Left renal pelvis (tissue), 4 donors: ENCODE results near the gene MED1. TPM values are rescaled to one million over a fixed set of nuclear protein-coding genes. Genes with fewer than 3 reads are reported as not detected.
"Not testable (repeated sequence)": the region's sequence is repeated elsewhere in the genome, so short reads cannot be mapped to it uniquely, and the experiment has no call there.

Source experiments
- DNase-seq, 4 donors: peaks; one replicate each; pipeline ENCODE4 v3.0.0-alpha.2; 2013; ENCODE audit warnings: low read depth in 4 of 4, low spot score in 3 of 4
- polyA plus RNA-seq, 4 donors: library from polyadenylated mRNA; unstranded; fragments of 120-200 nt; gene quantifications; one replicate each; pipeline ENCODE4 v1.2.1, GENCODE V29; 2013; ENCODE audit not compliant: insufficient read length in 4 of 4

MED1 gene, protein sequence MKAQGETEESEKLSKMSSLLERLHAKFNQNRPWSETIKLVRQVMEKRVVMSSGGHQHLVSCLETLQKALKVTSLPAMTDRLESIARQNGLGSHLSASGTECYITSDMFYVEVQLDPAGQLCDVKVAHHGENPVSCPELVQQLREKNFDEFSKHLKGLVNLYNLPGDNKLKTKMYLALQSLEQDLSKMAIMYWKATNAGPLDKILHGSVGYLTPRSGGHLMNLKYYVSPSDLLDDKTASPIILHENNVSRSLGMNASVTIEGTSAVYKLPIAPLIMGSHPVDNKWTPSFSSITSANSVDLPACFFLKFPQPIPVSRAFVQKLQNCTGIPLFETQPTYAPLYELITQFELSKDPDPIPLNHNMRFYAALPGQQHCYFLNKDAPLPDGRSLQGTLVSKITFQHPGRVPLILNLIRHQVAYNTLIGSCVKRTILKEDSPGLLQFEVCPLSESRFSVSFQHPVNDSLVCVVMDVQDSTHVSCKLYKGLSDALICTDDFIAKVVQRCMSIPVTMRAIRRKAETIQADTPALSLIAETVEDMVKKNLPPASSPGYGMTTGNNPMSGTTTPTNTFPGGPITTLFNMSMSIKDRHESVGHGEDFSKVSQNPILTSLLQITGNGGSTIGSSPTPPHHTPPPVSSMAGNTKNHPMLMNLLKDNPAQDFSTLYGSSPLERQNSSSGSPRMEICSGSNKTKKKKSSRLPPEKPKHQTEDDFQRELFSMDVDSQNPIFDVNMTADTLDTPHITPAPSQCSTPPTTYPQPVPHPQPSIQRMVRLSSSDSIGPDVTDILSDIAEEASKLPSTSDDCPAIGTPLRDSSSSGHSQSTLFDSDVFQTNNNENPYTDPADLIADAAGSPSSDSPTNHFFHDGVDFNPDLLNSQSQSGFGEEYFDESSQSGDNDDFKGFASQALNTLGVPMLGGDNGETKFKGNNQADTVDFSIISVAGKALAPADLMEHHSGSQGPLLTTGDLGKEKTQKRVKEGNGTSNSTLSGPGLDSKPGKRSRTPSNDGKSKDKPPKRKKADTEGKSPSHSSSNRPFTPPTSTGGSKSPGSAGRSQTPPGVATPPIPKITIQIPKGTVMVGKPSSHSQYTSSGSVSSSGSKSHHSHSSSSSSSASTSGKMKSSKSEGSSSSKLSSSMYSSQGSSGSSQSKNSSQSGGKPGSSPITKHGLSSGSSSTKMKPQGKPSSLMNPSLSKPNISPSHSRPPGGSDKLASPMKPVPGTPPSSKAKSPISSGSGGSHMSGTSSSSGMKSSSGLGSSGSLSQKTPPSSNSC (N-terminal part only)
- polyA plus RNA-seq, result 10 to 100 TPM; 48.9 to 58.7 (median 52.4) TPM

GRCh38 chr17:39450847-39451581 lies at the start of gene MED1:
TSS of gene MED1 (minus strand) at chr17:39451263. CDS start at chr17:39451062, 201 bp downstream.
- DNase-seq, result peak; percentile 94 to 99 (median 98)

DNA sequence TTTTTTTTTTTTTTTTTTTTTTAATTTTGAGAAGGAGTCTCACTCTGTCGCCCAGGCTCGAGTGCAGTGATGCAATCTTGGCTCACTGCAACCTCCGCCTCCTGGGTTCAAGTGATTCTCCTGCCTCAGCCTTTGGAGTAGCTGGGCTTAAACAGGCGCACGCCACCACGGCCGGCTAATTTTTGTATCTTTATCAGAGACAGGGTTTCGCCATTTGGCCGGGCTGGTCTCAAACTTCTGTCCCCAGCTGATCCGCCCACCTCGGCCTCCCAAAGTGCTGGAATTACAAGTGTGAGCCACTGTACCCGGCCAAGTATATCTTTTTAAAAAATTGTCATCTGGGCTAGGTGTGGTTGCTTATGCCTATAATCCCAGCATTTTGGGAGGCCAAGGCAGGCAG lies 45.9 kb upstream of the MED1 start:
- not testable (repeated sequence) for DNase-seq

GRCh38 chr17:39487946-39488345 lies 36.9 kb upstream of the MED1 start:
- DNase-seq, result no peak

GRCh38 chr17:39487490-39487889 lies 36.4 kb upstream of the MED1 start:
- not testable (repeated sequence) for DNase-seq

DNA sequence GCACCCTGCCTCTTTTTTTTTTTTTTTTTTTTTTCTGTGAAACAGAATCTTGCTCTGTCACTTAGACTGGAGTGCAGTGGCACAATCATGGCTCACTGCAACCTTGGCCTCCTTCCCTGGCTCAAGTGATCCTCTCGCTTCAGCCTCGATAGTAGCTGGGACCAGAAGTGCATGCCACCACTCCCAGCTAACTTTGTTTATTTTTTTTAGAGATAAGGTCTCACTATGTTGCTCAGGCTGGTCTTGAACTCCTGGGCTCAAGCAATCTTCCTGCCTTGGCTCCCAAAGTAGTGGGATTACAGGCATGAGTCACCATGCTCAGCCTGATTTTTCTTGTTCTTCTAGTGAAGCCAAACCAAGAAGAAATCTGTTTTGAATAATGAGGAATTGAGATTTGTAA lies 35.2 kb upstream of the MED1 start:
- no peak for DNase-seq

DNA sequence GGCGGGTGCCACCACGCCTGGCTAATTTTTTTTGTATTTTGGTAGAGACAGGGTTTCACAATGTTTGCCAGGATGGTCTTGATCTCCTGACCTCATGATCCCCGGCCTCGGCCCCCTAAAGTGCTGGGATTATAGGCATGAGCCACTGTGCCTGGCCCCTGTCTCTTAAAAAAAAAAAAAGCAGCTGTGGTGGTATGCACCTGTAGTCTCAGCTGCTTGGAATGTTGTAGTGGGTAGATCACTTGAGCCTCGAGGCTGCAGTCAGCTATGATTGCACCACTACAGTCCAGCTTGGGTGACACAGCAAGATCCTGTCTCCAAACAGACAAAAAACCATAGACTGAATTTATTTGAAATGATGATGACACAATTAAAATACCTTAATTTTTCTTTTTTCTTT lies 34.5 kb upstream of the MED1 start:
- no peak for DNase-seq

- DNase-seq, result no peak
Measured at GRCh38 chr17:39484178-39484577, 33.1 kb upstream of the MED1 start.

- DNase-seq, result no peak
Measured at GRCh38 chr17:39483506-39483905, 32.4 kb upstream of the MED1 start.

DNA sequence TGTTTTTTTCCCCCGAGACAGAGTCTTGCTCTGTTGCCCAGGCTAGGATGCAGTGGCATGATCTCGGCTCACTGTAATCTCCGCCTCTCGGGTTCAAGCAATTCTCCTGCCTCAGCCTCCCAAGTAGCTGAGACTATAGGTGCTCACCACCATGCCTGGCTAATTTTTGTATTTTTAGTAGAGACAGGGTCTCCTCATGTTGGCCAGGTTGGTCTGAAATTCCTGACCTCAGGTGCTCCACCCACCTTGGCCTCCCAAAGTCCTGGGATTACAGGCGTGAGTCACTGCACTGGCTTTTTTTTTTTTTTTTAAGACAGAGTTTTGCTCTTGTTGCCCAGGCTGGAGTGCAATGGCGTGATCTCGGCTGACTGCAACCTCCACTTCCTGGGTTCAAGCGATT lies 28.6 kb upstream of the MED1 start:
- DNase-seq, result not testable (repeated sequence)

- no peak for DNase-seq
Measured at GRCh38 chr17:39473310-39473709, 22.2 kb upstream of the MED1 start.

DNA sequence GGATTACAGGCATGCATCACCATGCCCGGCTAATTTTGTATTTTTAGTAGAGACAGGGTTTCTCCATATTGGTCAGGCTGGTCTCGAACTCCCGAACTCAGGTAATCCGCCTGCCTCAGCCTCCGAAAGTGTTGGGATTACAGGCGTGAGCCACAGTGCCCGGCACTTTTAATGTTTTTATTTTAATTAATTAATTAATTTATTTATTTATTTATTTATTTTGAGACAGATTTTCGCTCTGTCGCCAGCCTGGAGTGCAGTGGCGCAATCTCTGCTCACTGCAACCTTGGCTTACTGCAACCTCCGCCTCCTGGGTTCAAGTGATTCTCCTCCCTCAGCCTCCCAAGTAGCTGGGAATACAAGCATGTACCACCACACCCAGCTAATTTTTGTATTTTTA lies 17.5 kb upstream of the MED1 start:
- DNase-seq, result not testable (repeated sequence)

DNA sequence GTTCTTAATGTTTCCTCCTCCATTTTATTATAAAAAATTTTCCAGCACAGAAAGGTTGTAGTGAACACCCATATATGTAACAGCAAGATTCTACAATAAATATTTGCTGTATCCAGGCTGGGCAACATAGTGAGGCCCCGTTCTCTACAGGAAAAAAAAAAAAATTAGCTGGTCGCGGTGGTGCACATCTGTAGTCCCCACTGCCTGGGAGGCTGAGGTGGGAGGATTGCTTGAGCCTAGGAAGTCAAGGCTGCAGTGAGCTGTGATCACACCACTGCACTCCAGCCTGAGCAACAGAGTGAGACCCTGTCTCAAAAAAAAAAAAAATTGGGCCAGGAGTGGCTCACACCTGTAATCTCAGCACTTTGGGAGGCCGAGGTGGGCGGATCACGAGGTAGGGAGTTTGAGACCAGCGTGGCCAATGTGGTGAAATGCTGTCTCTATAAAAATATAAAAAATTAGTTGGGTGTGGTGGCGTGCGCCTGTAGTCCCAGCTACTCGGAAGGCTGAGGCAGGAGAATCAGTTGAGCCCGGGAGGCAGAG lies 13.6 kb upstream of the MED1 start:
- DNase-seq, result not testable (repeated sequence)

DNA sequence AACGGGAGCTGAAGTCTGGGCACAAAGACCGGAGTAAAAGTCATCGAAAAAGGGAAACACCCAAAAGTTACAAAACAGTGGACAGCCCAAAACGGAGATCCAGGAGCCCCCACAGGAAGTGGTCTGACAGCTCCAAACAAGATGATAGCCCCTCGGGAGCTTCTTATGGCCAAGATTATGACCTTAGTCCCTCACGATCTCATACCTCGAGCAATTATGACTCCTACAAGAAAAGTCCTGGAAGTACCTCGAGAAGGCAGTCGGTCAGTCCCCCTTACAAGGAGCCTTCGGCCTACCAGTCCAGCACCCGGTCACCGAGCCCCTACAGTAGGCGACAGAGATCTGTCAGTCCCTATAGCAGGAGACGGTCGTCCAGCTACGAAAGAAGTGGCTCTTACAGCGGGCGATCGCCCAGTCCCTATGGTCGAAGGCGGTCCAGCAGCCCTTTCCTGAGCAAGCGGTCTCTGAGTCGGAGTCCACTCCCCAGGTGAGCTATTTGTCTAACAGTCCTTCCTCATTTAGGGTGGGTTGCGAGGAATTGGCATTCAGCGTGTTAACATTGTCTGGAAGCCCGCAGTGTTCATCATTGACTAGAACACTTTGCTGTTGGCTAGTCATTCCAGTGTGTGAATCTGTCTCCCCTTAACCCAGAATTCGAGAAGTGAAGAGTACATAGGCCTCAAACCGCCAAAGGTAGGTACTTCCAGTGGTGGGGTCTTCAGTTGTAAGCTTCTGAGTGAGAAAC lies 11.7 kb upstream of the MED1 start:
- DNase-seq, result no peak

DNA sequence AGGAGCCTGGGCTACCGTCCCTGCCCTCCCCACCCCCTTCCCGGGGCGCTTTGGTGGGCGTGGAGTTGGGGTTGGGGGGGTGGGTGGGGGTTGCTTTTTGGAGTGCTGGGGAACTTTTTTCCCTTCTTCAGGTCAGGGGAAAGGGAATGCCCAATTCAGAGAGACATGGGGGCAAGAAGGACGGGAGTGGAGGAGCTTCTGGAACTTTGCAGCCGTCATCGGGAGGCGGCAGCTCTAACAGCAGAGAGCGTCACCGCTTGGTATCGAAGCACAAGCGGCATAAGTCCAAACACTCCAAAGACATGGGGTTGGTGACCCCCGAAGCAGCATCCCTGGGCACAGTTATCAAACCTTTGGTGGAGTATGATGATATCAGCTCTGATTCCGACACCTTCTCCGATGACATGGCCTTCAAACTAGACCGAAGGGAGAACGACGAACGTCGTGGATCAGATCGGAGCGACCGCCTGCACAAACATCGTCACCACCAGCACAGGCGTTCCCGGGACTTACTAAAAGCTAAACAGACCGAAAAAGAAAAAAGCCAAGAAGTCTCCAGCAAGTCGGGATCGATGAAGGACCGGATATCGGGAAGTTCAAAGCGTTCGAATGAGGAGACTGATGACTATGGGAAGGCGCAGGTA lies 11.0 kb upstream of the MED1 start:
- peak in 1 of 4 donors; percentile 14 for DNase-seq

DNA sequence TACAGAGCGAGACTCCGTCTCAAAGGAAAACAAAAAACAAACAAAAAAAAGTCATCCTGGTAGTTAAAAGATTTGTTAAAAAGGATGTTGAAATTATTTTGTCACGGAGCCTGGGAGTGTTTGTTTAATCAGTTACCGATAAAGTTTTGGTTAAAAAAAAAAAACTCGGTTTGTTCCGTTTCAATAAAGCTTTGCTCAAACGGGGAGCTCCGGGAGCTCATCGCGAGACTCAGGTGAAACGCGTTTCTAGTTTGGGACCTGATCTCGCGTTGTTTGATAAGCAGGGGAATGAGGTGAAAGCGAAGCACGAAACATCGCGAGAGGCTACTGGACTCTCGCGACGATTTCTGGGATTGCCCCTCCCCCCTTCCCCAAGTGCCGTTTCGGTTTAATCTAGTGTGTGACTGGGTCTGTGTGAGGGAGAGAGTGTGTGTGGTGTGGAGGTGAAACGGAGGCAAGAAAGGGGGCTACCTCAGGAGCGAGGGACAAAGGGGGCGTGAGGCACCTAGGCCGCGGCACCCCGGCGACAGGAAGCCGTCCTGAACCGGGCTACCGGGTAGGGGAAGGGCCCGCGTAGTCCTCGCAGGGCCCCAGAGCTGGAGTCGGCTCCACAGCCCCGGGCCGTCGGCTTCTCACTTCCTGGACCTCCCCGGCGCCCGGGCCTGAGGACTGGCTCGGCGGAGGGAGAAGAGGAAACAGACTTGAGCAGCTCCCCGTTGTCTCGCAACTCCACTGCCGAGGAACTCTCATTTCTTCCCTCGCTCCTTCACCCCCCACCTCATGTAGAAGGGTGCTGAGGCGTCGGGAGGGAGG lies 10.3 kb upstream of the MED1 start, which contains the start of gene CDK12:
TSS of gene CDK12 (plus strand) at position 374 of the 813 bp plus-strand sequence. CDS start 586 bp downstream, outside the sequence.
- DNase-seq, result peak; percentile 99 to 100 (median 100)

- DNase-seq, result no peak
Measured at GRCh38 chr17:39455919-39456318, 4.9 kb upstream of the MED1 start.

DNA sequence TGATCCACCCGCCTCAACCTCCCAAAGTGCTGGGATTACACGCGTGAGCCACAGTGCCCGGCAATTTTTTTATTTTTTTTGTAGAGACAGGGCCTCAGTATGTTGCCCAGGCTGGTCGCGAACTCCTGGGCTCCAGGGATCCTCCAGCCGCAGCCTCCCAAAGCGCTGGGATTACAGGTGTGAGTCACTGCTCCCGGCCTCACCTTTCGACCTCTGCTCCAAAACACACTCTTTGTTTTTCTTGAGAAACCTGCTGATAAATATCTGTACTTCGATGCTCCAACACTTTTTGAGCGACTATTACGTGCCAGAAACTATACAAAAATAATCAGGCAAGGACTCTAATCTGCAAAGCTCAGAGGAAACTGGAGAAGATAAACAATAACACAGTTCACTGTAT lies 1.0 kb downstream of the MED1 start:
- no peak for DNase-seq

DNA sequence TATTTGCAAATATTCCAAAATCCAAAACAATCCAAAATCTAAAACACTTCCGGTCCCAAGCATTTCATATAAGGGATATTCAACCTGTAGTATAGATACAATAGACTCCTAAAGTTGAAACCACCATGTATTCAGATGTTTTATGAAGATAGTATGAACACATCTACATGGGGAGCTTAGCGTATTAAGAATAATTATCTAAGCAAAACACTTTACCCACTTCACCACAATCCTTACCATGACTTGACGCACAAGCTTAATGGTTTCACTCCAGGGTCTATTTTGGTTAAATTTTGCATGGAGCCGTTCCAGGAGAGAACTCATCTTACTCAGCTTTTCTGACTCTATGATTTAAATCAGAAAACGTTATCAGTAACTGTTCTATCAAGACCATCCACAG lies 3.5 kb downstream of the MED1 start:
- no peak for DNase-seq
